ENCODE measurements around the gene ATP10A.
"Not testable (repeated sequence)": the region's sequence is repeated elsewhere in the genome, so short reads cannot be mapped to it uniquely, and the experiment has no call there.

Gene ATP10A

GRCh38 chr15:25790000-25790660, 73.0 kb downstream of the ATP10A start:
- no peak for DNase-seq (ENCODE audit: low spot score)

- no peak for DNase-seq (ENCODE audit: low spot score)
Measured at GRCh38 chr15:25789616-25789999, 73.5 kb downstream of the ATP10A start.

- DNase-seq (ENCODE audit: low spot score): no peak
Measured at GRCh38 chr15:25789211-25789610, 73.9 kb downstream of the ATP10A start.

- DNase-seq (ENCODE audit: low spot score): no peak
Measured at GRCh38 chr15:25787855-25788520, 75.1 kb downstream of the ATP10A start.

DNA sequence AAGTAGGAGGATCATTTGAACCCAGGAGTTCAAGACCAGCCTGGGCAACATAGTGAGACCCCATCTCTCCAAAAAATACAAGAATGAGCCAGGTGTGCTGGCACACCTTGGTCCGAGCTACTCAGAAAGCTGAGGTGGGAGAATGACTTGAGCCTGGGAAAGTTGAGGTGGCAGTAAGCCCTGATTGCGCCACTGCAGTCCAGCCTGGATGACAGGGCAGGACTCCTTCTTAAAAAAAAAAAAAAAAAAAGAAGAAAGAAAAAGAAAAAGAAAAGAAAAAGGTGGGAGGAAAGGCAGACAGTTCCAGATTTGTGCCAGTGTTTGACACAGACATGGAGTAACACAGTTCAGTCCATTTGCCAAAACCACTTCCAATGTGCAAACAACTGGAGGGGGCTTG, 75.7 kb downstream of the ATP10A start:
- DNase-seq (ENCODE audit: low spot score): no peak

GRCh38 chr15:25786040-25786439, 77.1 kb downstream of the ATP10A start:
- DNase-seq (ENCODE audit: low spot score): no peak

DNA sequence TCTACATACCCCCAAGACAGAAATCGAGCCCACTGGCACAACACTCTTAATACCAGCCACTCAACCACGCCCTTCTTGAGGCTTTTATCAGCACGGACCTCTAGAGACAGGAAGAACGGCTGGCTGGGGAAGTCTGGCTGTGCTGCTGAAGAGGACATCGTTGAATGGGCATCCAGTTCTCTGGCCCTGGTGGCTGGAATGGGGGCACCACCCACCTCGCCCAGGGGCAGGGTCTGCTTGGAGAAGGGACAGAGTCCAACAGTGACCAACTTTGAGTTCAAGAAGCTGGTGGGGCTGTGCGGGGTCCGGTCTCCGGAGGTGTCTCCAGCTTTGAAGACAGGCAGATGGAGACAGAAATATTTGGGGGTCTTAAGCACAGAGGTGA, 77.5 kb downstream of the ATP10A start:
- no peak for DNase-seq (ENCODE audit: low spot score)

DNA sequence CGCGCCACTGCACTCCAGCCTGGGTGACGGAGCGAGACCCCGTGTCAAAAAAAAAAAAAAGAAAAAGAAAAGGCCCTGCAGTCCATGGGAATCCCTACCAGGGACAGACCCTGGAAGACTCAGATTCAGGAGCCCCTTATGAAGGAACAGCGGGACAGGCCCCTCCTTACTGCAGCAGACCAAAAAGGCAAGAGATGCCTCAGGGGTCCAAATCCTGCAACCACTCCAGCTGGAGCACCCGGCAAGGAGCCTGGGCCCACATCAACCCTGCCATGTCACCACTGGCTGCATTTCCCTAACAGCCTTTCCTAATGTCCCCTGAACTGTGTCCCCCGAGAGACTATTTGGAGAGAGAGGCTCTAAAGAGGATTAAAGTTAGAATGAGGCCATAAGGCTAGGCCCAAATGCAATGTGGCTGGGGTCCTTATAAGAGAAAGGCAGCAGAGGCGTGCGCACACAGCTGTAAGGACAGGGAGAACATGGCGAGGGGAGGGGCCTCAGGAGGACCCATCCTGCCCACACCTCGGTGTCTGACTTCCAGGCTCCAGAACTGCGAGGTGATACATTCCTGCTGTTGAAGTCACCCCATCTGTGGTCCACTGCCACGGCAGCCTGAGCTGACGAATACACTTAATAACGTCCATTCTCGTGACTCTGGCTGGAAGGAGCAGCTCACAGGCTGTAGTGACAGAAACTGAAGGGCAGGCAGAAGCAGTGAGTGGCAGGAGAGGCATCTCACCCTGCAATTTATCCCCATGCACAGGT, 78.1 kb downstream of the ATP10A start:
- no peak for DNase-seq (ENCODE audit: low spot score)

- peak; percentile 8 for DNase-seq (ENCODE audit: low spot score)
Measured at GRCh38 chr15:25783607-25784540, 79.3 kb downstream of the ATP10A start.

GRCh38 chr15:25783134-25783533, 80.0 kb downstream of the ATP10A start:
- DNase-seq (ENCODE audit: low spot score): no peak

DNA sequence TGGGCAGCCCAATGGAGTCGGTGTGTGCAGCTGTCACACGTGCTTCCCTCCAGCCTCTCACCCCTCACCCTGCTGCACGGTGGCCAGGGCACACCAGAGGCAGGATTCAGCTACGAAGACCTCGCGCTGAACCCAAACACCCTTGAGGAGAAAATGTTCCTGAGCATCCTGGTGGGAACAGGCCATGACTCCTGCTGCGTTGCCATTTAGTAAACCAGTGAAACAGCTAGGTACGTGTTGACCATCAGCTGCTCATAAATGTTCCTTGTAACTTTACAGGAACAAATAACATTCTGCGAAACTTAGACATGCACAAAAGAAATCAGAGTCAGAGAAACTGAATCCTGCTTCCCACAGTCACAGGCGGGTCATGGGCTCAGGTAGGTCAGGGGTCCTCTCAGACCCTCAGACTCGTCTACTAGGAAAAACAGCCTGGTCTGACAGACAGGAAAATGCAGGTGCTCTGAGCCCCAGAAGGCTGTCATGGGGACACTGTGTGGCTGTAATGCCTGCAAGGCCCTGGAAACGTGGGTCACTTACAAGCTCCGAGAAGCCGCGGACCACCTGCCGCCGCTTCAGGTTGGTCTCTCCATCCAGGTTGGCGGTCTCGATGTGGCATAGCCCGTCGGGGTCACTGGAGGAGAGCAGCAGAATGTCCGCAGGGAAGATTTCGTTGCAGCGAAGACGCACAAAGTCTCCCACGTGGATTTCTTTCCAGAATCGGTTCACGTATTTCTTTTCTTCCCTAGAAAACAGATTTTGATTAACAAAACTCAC, 82.5 kb downstream of the ATP10A start:
- DNase-seq (ENCODE audit: low spot score): no peak

DNA sequence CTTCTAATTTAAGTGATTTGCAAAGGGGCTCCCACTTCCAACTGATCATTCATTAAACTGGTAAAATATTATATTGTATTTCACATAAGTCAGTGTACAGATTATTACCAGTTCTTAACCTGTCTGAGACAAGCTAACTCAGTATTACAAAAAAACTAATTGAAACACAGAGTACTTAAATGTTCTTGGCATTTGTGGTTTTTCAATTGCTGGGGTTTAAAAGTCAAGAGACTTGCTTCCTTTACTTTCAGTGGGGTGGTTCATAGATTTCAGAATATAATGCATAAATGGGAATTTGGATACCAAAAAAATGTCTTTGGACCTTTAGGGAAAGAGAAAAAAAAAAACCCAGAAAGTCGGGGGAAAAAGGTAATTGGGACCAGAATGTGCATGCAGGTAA, 85.0 kb downstream of the ATP10A start:
- DNase-seq (ENCODE audit: low spot score): no peak

DNA sequence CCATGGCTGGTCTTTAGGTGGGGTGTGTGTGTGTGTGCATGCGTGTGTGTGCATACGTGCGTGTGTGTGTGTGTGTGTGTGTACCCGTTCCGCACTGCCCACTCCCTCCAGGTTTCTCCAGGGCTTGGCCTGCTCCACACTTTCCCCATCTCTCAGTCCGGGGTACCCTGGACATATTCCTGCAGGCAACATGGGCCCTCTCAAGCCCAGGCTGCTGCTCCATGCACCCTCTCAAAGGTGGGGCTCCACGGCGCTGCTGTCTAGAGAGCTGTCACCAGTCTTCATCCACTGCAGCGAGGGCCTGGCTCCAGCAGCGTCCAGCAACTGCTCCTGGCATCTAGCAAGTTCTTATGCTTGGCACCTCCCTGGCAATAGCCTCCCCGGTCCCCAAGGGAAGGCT, 86.1 kb downstream of the ATP10A start:
- DNase-seq (ENCODE audit: low spot score): no peak

DNA sequence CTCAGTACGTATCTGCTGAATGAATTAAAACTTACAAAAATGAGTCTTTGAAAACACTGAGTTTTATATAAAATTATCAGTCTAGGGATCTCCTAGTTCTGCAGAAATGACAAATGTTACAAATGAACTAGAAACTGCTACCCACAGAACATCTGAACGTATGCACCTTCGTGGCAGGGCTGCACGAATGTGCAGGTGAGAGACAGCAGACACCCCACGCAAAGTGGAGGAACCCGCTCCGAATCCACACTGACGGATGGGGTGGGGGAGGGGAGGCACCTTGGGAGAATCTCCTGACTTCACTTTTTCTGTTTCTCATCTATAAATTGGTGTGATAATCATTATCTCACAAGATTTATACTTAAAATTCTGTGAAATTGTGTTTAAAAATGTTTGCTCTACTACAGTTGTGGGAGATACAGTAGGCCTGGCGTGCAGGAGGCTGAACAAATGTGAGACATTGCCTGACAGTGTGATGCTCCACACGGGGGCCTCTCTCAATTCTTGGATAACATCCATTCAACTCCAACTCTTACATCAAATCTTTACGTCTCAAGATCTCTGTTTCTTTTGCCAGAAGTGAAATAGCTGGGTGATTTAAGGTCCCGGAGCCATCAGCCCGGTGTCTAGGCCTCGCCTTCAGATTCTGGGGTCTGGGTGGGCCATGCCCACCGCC, 86.9 kb downstream of the ATP10A start:
- DNase-seq (ENCODE audit: low spot score): no peak

GRCh38 chr15:25775317-25775912, 87.7 kb downstream of the ATP10A start:
- peak; percentile 51 for DNase-seq (ENCODE audit: low spot score)

DNA sequence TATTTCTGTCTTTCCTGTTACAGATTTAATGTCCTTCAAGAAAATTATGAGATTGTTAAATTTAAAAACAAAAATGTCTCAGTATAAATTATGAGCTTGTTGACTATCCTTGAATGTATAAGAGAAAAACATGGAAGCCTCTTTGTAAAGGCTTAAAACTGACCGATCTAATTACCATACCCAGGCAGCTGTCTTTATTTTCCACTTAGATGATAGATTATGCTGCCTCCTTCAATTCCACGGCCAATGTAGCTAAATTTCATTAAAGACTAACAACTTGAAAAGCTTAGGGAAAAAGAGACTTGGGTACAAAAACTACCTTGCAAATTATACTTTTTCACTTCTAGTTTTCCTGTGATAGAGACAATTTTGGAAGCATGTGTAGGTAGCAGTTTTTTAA, 88.3 kb downstream of the ATP10A start:
- no peak for DNase-seq (ENCODE audit: low spot score)

GRCh38 chr15:25773248-25773647, 89.9 kb downstream of the ATP10A start:
- DNase-seq (ENCODE audit: low spot score): no peak

DNA sequence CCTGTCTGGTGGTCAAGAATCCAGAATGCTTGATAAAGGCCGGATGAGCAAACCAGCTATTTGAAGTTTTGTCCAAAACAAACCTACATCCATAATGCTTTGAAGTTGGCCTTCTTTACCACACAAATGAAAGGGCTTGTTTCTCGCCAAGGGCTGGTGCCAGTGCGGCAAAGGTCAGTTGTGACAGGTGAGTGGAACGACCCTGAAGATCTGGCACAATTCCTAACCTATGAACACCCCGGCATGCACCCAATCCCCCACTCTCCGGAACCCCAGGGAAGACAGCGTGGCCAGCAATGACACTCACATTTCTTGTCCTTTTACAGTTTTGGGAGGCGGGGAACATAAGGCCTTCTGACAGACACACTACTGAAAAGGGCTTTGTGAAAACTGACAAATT, 90.6 kb downstream of the ATP10A start:
- DNase-seq (ENCODE audit: low spot score): no peak

- not testable (repeated sequence) for DNase-seq (ENCODE audit: low spot score)
Measured at GRCh38 chr15:25771736-25772135, 91.4 kb downstream of the ATP10A start.

DNA sequence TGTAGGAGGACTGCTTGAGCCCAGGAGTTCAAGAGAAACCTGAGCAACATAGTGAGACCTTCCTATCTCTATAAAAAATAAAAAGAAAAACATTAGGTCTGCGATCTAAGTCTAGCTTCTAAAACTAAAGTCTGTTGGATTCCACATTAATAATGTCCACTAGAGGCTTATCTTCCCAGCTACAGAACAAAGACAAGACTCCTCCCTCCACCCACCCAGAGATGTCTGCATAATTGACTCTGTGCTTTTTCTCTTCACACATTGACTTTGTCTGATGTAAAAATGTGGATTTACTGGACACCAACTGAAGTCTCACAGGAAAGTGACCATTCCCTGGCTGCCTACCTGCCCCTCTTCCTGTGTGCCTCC, 91.8 kb downstream of the ATP10A start:
- DNase-seq (ENCODE audit: low spot score): no peak
